NCI-H1694 (cell line): ENCODE measurements around the gene UBE2S.
"Not testable (repeated sequence)": the region's sequence is repeated elsewhere in the genome, so short reads cannot be mapped to it uniquely, and the experiment has no call there.

ENCODE experiments used
- DNase-seq: peaks from one replicate; lab custom pipeline; 2025; lab: John Stamatoyannopoulos, UW

Gene UBE2S

DNA sequence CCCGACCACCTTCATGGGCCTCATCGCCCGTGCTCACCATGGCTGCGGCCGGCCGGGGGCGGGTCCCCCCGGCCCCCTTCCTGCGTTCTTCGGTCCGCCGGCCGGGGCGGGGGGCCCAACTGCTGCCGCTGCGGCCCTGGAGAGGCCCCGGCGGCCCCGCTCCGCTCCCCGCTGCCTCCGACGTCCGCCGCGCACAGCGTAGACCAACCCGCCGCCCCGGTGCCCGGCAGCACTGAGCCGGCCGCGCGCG, at the start of gene UBE2S:
Gene UBE2S (minus strand): TSS at position 239 of the 250 bp plus-strand sequence. CDS start 199 bp downstream, at position 40.
- DNase-seq = not testable (repeated sequence)

- DNase-seq = no peak
Observed at GRCh38 chr19:55456347-55456746, 48.8 kb upstream of the UBE2S start.

GRCh38 chr19:55455576-55456235, 48.1 kb upstream of the UBE2S start:
- no peak for DNase-seq

- DNase-seq = peak; percentile 42
Observed at GRCh38 chr19:55454787-55455243, 47.2 kb upstream of the UBE2S start.

DNA sequence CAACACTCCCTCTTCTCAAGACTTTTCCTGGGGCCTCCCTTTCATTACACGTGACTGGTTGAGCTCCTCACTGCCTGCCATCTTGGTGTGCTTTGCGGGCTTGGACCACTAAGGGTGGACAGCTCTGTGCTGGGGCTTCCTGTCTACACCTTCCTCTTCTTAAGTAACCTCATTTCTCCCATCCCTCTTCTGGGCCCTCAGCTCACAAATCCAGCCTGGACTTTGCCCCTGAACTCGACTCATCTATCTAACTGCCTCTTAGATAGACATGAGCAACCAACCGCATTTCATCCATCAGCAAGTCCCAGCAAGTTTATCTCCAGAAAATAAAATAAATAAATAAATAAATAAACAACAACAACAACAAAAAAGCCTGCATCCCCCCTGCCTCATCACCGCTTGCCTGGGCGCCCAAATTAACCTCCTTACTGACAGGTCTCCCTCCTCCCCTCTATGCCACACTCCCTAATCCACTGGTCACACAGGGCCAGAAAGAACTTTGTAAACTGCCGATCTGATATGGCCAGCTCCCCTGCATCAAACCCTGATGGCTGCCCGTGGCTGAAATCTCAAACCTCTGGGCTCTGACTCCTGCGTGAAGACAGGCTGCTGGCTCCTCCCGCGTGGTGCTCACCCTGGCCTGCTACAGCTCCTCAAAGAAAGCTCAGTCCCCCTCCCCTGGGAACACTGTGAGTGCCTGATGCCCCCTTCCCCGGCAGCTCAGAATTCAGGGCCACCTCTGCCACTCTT, 46.1 kb upstream of the UBE2S start:
- no peak for DNase-seq

- DNase-seq = peak; percentile 86
Observed at GRCh38 chr19:55452749-55453346, 45.3 kb upstream of the UBE2S start.

GRCh38 chr19:55451965-55452748, 44.6 kb upstream of the UBE2S start:
- no peak for DNase-seq

GRCh38 chr19:55451163-55451964, 43.8 kb upstream of the UBE2S start:
- DNase-seq = no peak

- no peak for DNase-seq
Observed at GRCh38 chr19:55449469-55449868, 41.9 kb upstream of the UBE2S start.

GRCh38 chr19:55448175-55448490, 40.5 kb upstream of the UBE2S start:
- DNase-seq = not testable (repeated sequence)

- peak; percentile 45 for DNase-seq
Observed at GRCh38 chr19:55447421-55448174, 40.0 kb upstream of the UBE2S start.

GRCh38 chr19:55446060-55446459, 38.5 kb upstream of the UBE2S start:
- DNase-seq = no peak

- DNase-seq = no peak
Observed at GRCh38 chr19:55444646-55445045, 37.1 kb upstream of the UBE2S start.

DNA sequence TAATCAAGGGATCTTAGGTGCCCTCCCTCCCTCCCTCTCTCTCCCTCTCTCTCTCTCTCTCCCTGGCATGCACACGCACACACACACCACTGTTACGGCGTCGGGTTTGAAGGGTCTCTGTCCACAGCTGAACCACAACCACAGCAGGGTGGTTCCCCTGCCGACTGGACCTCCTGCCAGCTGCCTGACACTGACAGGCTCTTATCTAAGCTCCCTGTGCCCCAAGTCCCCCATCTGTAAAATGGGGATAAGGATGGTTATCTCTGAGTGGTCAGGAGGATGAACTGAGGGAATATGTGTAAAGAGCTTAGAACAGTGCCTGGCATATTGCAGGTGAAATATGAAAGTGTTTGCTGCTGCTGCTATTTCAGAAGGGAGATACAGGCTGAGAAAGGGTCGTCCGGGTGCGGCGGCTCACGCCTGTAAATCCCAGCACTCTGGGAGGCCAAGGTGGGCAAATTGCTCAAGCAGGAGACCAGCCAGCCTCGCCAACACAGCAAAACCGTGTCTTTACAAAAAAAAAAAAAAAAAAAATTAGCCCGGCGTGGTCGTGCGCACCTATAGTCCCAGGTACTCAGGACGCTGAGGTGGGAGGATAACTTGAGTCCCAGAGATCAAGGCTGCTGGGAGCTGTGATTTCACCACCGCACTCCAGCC, 36.4 kb upstream of the UBE2S start:
- no peak for DNase-seq

GRCh38 chr19:55443045-55443823, 35.6 kb upstream of the UBE2S start, which contains the start of gene SHISA7:
Gene SHISA7, minus strand, starts transcription at chr19:55443300. Its CDS starts 437 bp downstream, at chr19:55442863.
- no peak for DNase-seq

- DNase-seq = no peak
Observed at GRCh38 chr19:55442372-55442961, 34.9 kb upstream of the UBE2S start.

- DNase-seq = no peak
Observed at GRCh38 chr19:55441692-55442321, 34.2 kb upstream of the UBE2S start.

GRCh38 chr19:55441319-55441691, 33.7 kb upstream of the UBE2S start:
- no peak for DNase-seq
